ENCODE measurements around the gene RNF145. TPM values are rescaled to one million over a fixed set of nuclear protein-coding genes. Genes with fewer than 3 reads are reported as not detected.

The RNF145 gene
- total RNA-seq (39.2 TPM), polyA plus RNA-seq (60.6 TPM)
- long read RNA-seq, donor 1, partial matches to known transcripts = 0 of 2 reads
- long read RNA-seq, donor 1, other reads (novel, unspliced or antisense) = 0 of 2 reads
- long read RNA-seq, donor 2 = 0 reads
- long read RNA-seq, donor 3, partial matches to known transcripts = 32 of 36 reads
- long read RNA-seq, donor 3, other reads (novel, unspliced or antisense) = 0 of 36 reads
- long read RNA-seq, donor 4, transcript RNF145-202 (11 exons, 3,613 nt) = major isoform, 6 of 20 reads
- long read RNA-seq, donor 4, partial matches to known transcripts = 13 of 20 reads
- long read RNA-seq, donor 4, other reads (novel, unspliced or antisense) = 0 of 20 reads
- long read RNA-seq, donor 5, transcript RNF145-202 (11 exons, 3,613 nt) = major isoform, 7 of 13 reads
- long read RNA-seq, donor 5, partial matches to known transcripts = 0 of 13 reads
- long read RNA-seq, donor 5, other reads (novel, unspliced or antisense) = 0 of 13 reads
- long read RNA-seq, donor 6, partial matches to known transcripts = 0 of 9 reads
- long read RNA-seq, donor 6, other reads (novel, unspliced or antisense) = 0 of 9 reads
- long read RNA-seq, donor 7, transcript RNF145-202 (11 exons, 3,613 nt) = major isoform, 8 of 12 reads
- long read RNA-seq, donor 7, partial matches to known transcripts = 0 of 12 reads
- long read RNA-seq, donor 7, other reads (novel, unspliced or antisense) = 0 of 12 reads
- long read RNA-seq, donor 8, partial matches to known transcripts = 5 of 9 reads
- long read RNA-seq, donor 8, other reads (novel, unspliced or antisense) = 0 of 9 reads
- long read RNA-seq, donor 9, transcript RNF145-202 (11 exons, 3,613 nt) = major isoform, 7 of 8 reads
- long read RNA-seq, donor 9, partial matches to known transcripts = 0 of 8 reads
- long read RNA-seq, donor 9, other reads (novel, unspliced or antisense) = 0 of 8 reads
- long read RNA-seq, donor 10, transcript RNF145-202 (11 exons, 3,613 nt) = major isoform, 7 of 11 reads
- long read RNA-seq, donor 10, partial matches to known transcripts = 0 of 11 reads
- long read RNA-seq, donor 10, other reads (novel, unspliced or antisense) = 0 of 11 reads

GRCh38 chr5:159209438-159210209, at the start of gene RNF145:
RNF145 (minus strand) TSS chr5:159209553; CDS start chr5:159203617, 5,936 bp downstream.
- H3K27ac ChIP-seq (ENCODE audit: low read depth in 1 of 2, low read length in 1 of 2) = peak within 1 kb of the TSS; percentile 77 to 96
- peak; percentile 78 to 95 (median 88) for DNase-seq (ENCODE audit: low read depth in 6 of 9, low spot score in 9 of 9)
- 2% methylated on average over 65 of the region's 65 CpGs for WGBS
- peaks cover 5 to 22% of the 10 kb centered on the region in 2 donors for H3K4me1 ChIP-seq (ENCODE audit: control insufficient read depth in 2 of 2, insufficient read depth in 2 of 2, low read length in 2 of 2)
- no peaks in the 10 kb centered on the region for H3K36me3 ChIP-seq (ENCODE audit: control insufficient read depth in 2 of 2, insufficient read depth in 2 of 2, low read length in 1 of 2)
- H3K4me3 ChIP-seq (ENCODE audit: low read length in 2 of 2) = peak within 1 kb of the TSS; percentile 85 to 92
- no peaks in the 10 kb centered on the region for H3K9me3 ChIP-seq (ENCODE audit: control insufficient read depth in 2 of 2, insufficient read depth in 1 of 2, low read length in 1 of 2)
- no peaks in the 10 kb centered on the region for H3K27me3 ChIP-seq (ENCODE audit: control insufficient read depth in 2 of 2, insufficient read depth in 1 of 2, low read length in 1 of 2)

- H3K4me3 ChIP-seq (ENCODE audit: low read length in 2 of 2) = no peak overlapping the region
- H3K27me3 ChIP-seq (ENCODE audit: control insufficient read depth in 2 of 2, insufficient read depth in 1 of 2, low read length in 1 of 2) = no peaks in the 10 kb centered on the region
- no peak for DNase-seq (ENCODE audit: low read depth in 6 of 9, low spot score in 9 of 9)
- peaks cover 6 to 7% of the 10 kb centered on the region in 2 donors for H3K4me1 ChIP-seq (ENCODE audit: control insufficient read depth in 2 of 2, insufficient read depth in 2 of 2, low read length in 2 of 2)
- no peak overlapping the region for H3K27ac ChIP-seq (ENCODE audit: low read depth in 1 of 2, low read length in 1 of 2)
- no peaks in the 10 kb centered on the region for H3K9me3 ChIP-seq (ENCODE audit: control insufficient read depth in 2 of 2, insufficient read depth in 1 of 2, low read length in 1 of 2)
- H3K36me3 ChIP-seq (ENCODE audit: control insufficient read depth in 2 of 2, insufficient read depth in 2 of 2, low read length in 1 of 2) = no peaks in the 10 kb centered on the region
- WGBS = 98% methylated on average over 2 of the region's 2 CpGs
Measured at GRCh38 chr5:159258361-159258760, 49.0 kb upstream of the RNF145 start.

- Histone ChIP-seq H3K27ac (ENCODE audit: low read depth in 1 of 2, low read length in 1 of 2) (no peak overlapping the region), H3K36me3 (ENCODE audit: control insufficient read depth in 2 of 2, insufficient read depth in 2 of 2, low read length in 1 of 2) (no peaks in the 10 kb centered on the region)
- 96% methylated on average over 6 of the region's 6 CpGs for WGBS
Measured at GRCh38 chr5:159257629-159258283, 48.4 kb upstream of the RNF145 start.

GRCh38 chr5:159257007-159257406, 47.7 kb upstream of the RNF145 start:
- Histone ChIP-seq H3K27ac (ENCODE audit: low read depth in 1 of 2, low read length in 1 of 2) (no peak overlapping the region), H3K4me3 (ENCODE audit: low read length in 2 of 2) (no peak overlapping the region), H3K9me3 (ENCODE audit: control insufficient read depth in 2 of 2, insufficient read depth in 1 of 2, low read length in 1 of 2) (no peaks in the 10 kb centered on the region), H3K36me3 (ENCODE audit: control insufficient read depth in 2 of 2, insufficient read depth in 2 of 2, low read length in 1 of 2) (no peaks in the 10 kb centered on the region), H3K27me3 (ENCODE audit: control insufficient read depth in 2 of 2, insufficient read depth in 1 of 2, low read length in 1 of 2) (no peaks in the 10 kb centered on the region), H3K4me1 (ENCODE audit: control insufficient read depth in 2 of 2, insufficient read depth in 2 of 2, low read length in 2 of 2) (peaks cover 0 to 2% of the 10 kb centered on the region in 2 donors)
- DNase-seq (ENCODE audit: low read depth in 6 of 9, low spot score in 9 of 9) = no peak

More at GRCh38 chr5:159257629-159258283, 48.4 kb upstream of the RNF145 start:
- Histone ChIP-seq H3K9me3 (ENCODE audit: control insufficient read depth in 2 of 2, insufficient read depth in 1 of 2, low read length in 1 of 2) (no peaks in the 10 kb centered on the region), H3K4me3 (ENCODE audit: low read length in 2 of 2) (no peak overlapping the region), H3K4me1 (ENCODE audit: control insufficient read depth in 2 of 2, insufficient read depth in 2 of 2, low read length in 2 of 2) (peaks cover 6 to 7% of the 10 kb centered on the region in 2 donors), H3K27me3 (ENCODE audit: control insufficient read depth in 2 of 2, insufficient read depth in 1 of 2, low read length in 1 of 2) (no peaks in the 10 kb centered on the region)
- no peak for DNase-seq (ENCODE audit: low read depth in 6 of 9, low spot score in 9 of 9)

GRCh38 chr5:159252195-159252594, 42.8 kb upstream of the RNF145 start:
- H3K4me1 ChIP-seq (ENCODE audit: control insufficient read depth in 2 of 2, insufficient read depth in 2 of 2, low read length in 2 of 2) = no peaks in the 10 kb centered on the region
- no peaks in the 10 kb centered on the region for H3K9me3 ChIP-seq (ENCODE audit: control insufficient read depth in 2 of 2, insufficient read depth in 1 of 2, low read length in 1 of 2)
- DNase-seq (ENCODE audit: low read depth in 6 of 9, low spot score in 9 of 9) = no peak
- WGBS = 100% methylated on average over 1 of the region's 1 CpG
- no peaks in the 10 kb centered on the region for H3K27me3 ChIP-seq (ENCODE audit: control insufficient read depth in 2 of 2, insufficient read depth in 1 of 2, low read length in 1 of 2)
- H3K4me3 ChIP-seq (ENCODE audit: low read length in 2 of 2) = no peak overlapping the region
- H3K36me3 ChIP-seq (ENCODE audit: control insufficient read depth in 2 of 2, insufficient read depth in 2 of 2, low read length in 1 of 2) = no peaks in the 10 kb centered on the region
- no peak overlapping the region for H3K27ac ChIP-seq (ENCODE audit: low read depth in 1 of 2, low read length in 1 of 2)

- H3K36me3 ChIP-seq (ENCODE audit: control insufficient read depth in 2 of 2, insufficient read depth in 2 of 2, low read length in 1 of 2) = no peaks in the 10 kb centered on the region
- no peaks in the 10 kb centered on the region for H3K9me3 ChIP-seq (ENCODE audit: control insufficient read depth in 2 of 2, insufficient read depth in 1 of 2, low read length in 1 of 2)
- no peak overlapping the region for H3K27ac ChIP-seq (ENCODE audit: low read depth in 1 of 2, low read length in 1 of 2)
- no peak for DNase-seq (ENCODE audit: low read depth in 6 of 9, low spot score in 9 of 9)
- 94% methylated on average over 2 of the region's 2 CpGs for WGBS
- H3K4me1 ChIP-seq (ENCODE audit: control insufficient read depth in 2 of 2, insufficient read depth in 2 of 2, low read length in 2 of 2) = no peaks in the 10 kb centered on the region
- no peak overlapping the region for H3K4me3 ChIP-seq (ENCODE audit: low read length in 2 of 2)
- H3K27me3 ChIP-seq (ENCODE audit: control insufficient read depth in 2 of 2, insufficient read depth in 1 of 2, low read length in 1 of 2) = no peaks in the 10 kb centered on the region
Measured at GRCh38 chr5:159249158-159249557, 39.8 kb upstream of the RNF145 start.

- Histone ChIP-seq H3K27ac (ENCODE audit: low read depth in 1 of 2, low read length in 1 of 2) (no peak overlapping the region), H3K4me1 (ENCODE audit: control insufficient read depth in 2 of 2, insufficient read depth in 2 of 2, low read length in 2 of 2) (no peaks in the 10 kb centered on the region), H3K27me3 (ENCODE audit: control insufficient read depth in 2 of 2, insufficient read depth in 1 of 2, low read length in 1 of 2) (no peaks in the 10 kb centered on the region), H3K36me3 (ENCODE audit: control insufficient read depth in 2 of 2, insufficient read depth in 2 of 2, low read length in 1 of 2) (no peaks in the 10 kb centered on the region), H3K9me3 (ENCODE audit: control insufficient read depth in 2 of 2, insufficient read depth in 1 of 2, low read length in 1 of 2) (no peaks in the 10 kb centered on the region), H3K4me3 (ENCODE audit: low read length in 2 of 2) (no peak overlapping the region)
- no peak for DNase-seq (ENCODE audit: low read depth in 6 of 9, low spot score in 9 of 9)
Measured at GRCh38 chr5:159244890-159245289, 35.5 kb upstream of the RNF145 start.

- Histone ChIP-seq H3K4me1 (ENCODE audit: control insufficient read depth in 2 of 2, insufficient read depth in 2 of 2, low read length in 2 of 2) (no peaks in the 10 kb centered on the region), H3K27ac (ENCODE audit: low read depth in 1 of 2, low read length in 1 of 2) (no peak overlapping the region), H3K36me3 (ENCODE audit: control insufficient read depth in 2 of 2, insufficient read depth in 2 of 2, low read length in 1 of 2) (no peaks in the 10 kb centered on the region), H3K9me3 (ENCODE audit: control insufficient read depth in 2 of 2, insufficient read depth in 1 of 2, low read length in 1 of 2) (no peaks in the 10 kb centered on the region), H3K4me3 (ENCODE audit: low read length in 2 of 2) (no peak overlapping the region), H3K27me3 (ENCODE audit: control insufficient read depth in 2 of 2, insufficient read depth in 1 of 2, low read length in 1 of 2) (no peaks in the 10 kb centered on the region)
- 95% methylated on average over 3 of the region's 3 CpGs for WGBS
- no peak for DNase-seq (ENCODE audit: low read depth in 6 of 9, low spot score in 9 of 9)
Measured at GRCh38 chr5:159244163-159244562, 34.8 kb upstream of the RNF145 start.
